ENCODE results near the gene GLTP. TPM values are rescaled to one million over a fixed set of nuclear protein-coding genes. Genes with fewer than 3 reads are reported as not detected.

GLTP gene
- total RNA-seq, 1 donor from 2014 or later: 27.1 TPM

- Mint-ChIP-seq H3K27me3 (ENCODE audit: low read depth, unreplicated experiment) (no peaks in the 10 kb centered on the region), H3K4me1 (ENCODE audit: low read depth, unreplicated experiment) (peaks cover 9% of the 10 kb centered on the region), H3K36me3 (ENCODE audit: low read depth, unreplicated experiment) (peaks cover 13% of the 10 kb centered on the region), H3K4me3 (ENCODE audit: unreplicated experiment) (no peak overlapping the region), H3K9me3 (ENCODE audit: unreplicated experiment) (peaks cover 2% of the 10 kb centered on the region), H3K27ac (ENCODE audit: unreplicated experiment) (no peak overlapping the region)
- Histone ChIP-seq H3K9ac (ENCODE audit: low read length) (no peak overlapping the region), H3K4me3 (ENCODE audit: insufficient read depth, low read depth, low read length) (no peak overlapping the region), H3K36me3 (ENCODE audit: insufficient read depth, low read length) (peaks cover 38% of the 10 kb centered on the region), H2AFZ (ENCODE audit: low read depth, low read length) (no peak overlapping the region), H3K27me3 (ENCODE audit: insufficient read depth, low read length) (no peaks in the 10 kb centered on the region), H3K4me2 (ENCODE audit: low read length) (no peak overlapping the region), H3K9me3 (ENCODE audit: insufficient read depth, low read depth, low read length) (no peaks in the 10 kb centered on the region), H3K4me1 (ENCODE audit: insufficient read depth, low read length) (no peaks in the 10 kb centered on the region), H3K27ac (ENCODE audit: low read depth, low read length) (no peak overlapping the region), H4K20me1 (ENCODE audit: insufficient read depth, low read length) (no peaks in the 10 kb centered on the region), H3K79me2 (ENCODE audit: insufficient read depth, low read length) (no peaks in the 10 kb centered on the region)
- FAIRE-seq (no peak), DNase-seq (ENCODE audit: low read depth) (no peak)
- TF ChIP-seq EZH2 (IDR thresholded peaks at IDR 0.05; ENCODE audit: insufficient read depth, low read length): no peak
- TF ChIP-seq, protein P1, sequence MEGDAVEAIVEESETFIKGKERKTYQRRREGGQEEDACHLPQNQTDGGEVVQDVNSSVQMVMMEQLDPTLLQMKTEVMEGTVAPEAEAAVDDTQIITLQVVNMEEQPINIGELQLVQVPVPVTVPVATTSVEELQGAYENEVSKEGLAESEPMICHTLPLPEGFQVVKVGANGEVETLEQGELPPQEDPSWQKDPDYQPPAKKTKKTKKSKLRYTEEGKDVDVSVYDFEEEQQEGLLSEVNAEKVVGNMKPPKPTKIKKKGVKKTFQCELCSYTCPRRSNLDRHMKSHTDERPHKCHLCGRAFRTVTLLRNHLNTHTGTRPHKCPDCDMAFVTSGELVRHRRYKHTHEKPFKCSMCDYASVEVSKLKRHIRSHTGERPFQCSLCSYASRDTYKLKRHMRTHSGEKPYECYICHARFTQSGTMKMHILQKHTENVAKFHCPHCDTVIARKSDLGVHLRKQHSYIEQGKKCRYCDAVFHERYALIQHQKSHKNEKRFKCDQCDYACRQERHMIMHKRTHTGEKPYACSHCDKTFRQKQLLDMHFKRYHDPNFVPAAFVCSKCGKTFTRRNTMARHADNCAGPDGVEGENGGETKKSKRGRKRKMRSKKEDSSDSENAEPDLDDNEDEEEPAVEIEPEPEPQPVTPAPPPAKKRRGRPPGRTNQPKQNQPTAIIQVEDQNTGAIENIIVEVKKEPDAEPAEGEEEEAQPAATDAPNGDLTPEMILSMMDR (IDR thresholded peaks at IDR 0.05; ENCODE audit: insufficient read depth, low read depth, low read length): no peak
Observed at GRCh38 chr12:109916045-109916444, 35.7 kb upstream of the GLTP start.

DNA sequence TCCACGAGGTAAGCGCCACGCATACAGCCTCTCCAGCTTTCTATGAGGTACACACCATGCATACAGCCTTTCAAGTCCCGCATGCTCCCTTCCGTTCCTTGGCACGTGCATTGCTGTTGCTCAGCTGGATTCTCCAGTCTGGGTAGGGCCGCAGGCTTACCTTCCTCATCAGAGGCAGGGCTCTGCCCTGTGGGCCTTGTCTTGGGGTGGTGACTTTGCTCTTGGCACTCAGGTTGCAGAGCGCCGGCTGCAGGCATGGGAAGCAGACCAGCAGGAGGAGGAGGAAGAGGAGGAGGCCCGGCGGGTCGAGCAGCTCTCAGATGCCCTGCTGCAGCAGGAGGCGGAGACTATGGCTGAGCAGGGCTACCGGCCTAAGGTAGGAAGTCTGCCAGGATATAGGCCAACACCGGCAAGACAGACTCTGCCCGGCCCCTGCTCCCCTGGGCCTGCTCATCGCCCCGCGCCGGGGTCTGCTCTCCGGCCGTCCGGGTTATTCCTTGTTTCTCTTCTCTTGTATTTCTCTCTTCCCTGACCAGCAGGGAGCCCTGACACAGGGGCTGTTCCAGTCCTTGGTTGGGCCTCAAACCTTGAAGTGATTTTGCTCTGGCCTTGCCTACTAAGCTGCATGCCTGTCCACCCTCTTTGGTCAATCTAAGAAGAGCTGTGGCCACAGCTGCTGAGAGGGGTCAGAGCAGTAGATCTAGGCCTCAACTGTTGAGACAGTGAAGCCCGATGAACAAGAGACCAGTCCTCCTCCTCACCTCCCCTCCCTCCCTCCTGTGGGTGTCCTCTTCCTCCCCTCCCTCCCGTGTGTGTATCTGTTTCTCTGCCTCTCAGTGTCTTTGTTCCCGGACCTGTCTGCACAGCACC lies 35.1 kb upstream of the GLTP start:
- no peak overlapping the region for H3K4me3 ChIP-seq (ENCODE audit: insufficient read depth, low read depth, low read length)
- Mint-ChIP-seq H3K4me1 (ENCODE audit: low read depth, unreplicated experiment) (peaks cover 9% of the 10 kb centered on the region), H3K27me3 (ENCODE audit: low read depth, unreplicated experiment) (no peaks in the 10 kb centered on the region), H3K27ac (ENCODE audit: unreplicated experiment) (no peak overlapping the region), H3K4me3 (ENCODE audit: unreplicated experiment) (no peak overlapping the region), H3K9me3 (ENCODE audit: unreplicated experiment) (peaks cover 2% of the 10 kb centered on the region), H3K36me3 (ENCODE audit: low read depth, unreplicated experiment) (peaks cover 15% of the 10 kb centered on the region)
- no peaks in the 10 kb centered on the region for H3K79me2 ChIP-seq (ENCODE audit: insufficient read depth, low read length)
- no peaks in the 10 kb centered on the region for H3K4me1 ChIP-seq (ENCODE audit: insufficient read depth, low read length)
- no peak overlapping the region for H2AFZ ChIP-seq (ENCODE audit: low read depth, low read length)
- H3K27me3 ChIP-seq (ENCODE audit: insufficient read depth, low read length): no peaks in the 10 kb centered on the region
- no peak overlapping the region for H3K9ac ChIP-seq (ENCODE audit: low read length)
- H3K36me3 ChIP-seq (ENCODE audit: insufficient read depth, low read length): peaks cover 41% of the 10 kb centered on the region
- FAIRE-seq (no peak), DNase-seq (ENCODE audit: low read depth) (no peak)
- no peaks in the 10 kb centered on the region for H4K20me1 ChIP-seq (ENCODE audit: insufficient read depth, low read length)
- H3K9me3 ChIP-seq (ENCODE audit: insufficient read depth, low read depth, low read length): no peaks in the 10 kb centered on the region
- no peak overlapping the region for H3K4me2 ChIP-seq (ENCODE audit: low read length)
- TF ChIP-seq, protein P1 (IDR thresholded peaks at IDR 0.05; ENCODE audit: insufficient read depth, low read depth, low read length): no peak
- no peak for TF ChIP-seq EZH2 (IDR thresholded peaks at IDR 0.05; ENCODE audit: insufficient read depth, low read length)
- no peak overlapping the region for H3K27ac ChIP-seq (ENCODE audit: low read depth, low read length)

GRCh38 chr12:109914461-109914860 lies 34.1 kb upstream of the GLTP start:
- Mint-ChIP-seq H3K27me3 (ENCODE audit: low read depth, unreplicated experiment) (no peaks in the 10 kb centered on the region), H3K36me3 (ENCODE audit: low read depth, unreplicated experiment) (peaks cover 11% of the 10 kb centered on the region), H3K27ac (ENCODE audit: unreplicated experiment) (no peak overlapping the region), H3K9me3 (ENCODE audit: unreplicated experiment) (peaks cover 1% of the 10 kb centered on the region), H3K4me1 (ENCODE audit: low read depth, unreplicated experiment) (peaks cover 6% of the 10 kb centered on the region), H3K4me3 (ENCODE audit: unreplicated experiment) (no peak overlapping the region)
- Histone ChIP-seq H3K9me3 (ENCODE audit: insufficient read depth, low read depth, low read length) (no peaks in the 10 kb centered on the region), H3K27me3 (ENCODE audit: insufficient read depth, low read length) (no peaks in the 10 kb centered on the region), H3K79me2 (ENCODE audit: insufficient read depth, low read length) (no peaks in the 10 kb centered on the region), H3K4me3 (ENCODE audit: insufficient read depth, low read depth, low read length) (no peak overlapping the region), H3K4me2 (ENCODE audit: low read length) (no peak overlapping the region), H3K9ac (ENCODE audit: low read length) (no peak overlapping the region), H3K4me1 (ENCODE audit: insufficient read depth, low read length) (no peaks in the 10 kb centered on the region), H3K27ac (ENCODE audit: low read depth, low read length) (no peak overlapping the region), H4K20me1 (ENCODE audit: insufficient read depth, low read length) (no peaks in the 10 kb centered on the region), H3K36me3 (ENCODE audit: insufficient read depth, low read length) (peaks cover 42% of the 10 kb centered on the region), H2AFZ (ENCODE audit: low read depth, low read length) (no peak overlapping the region)
- FAIRE-seq: no peak
- no peak for TF ChIP-seq EZH2 (IDR thresholded peaks at IDR 0.05; ENCODE audit: insufficient read depth, low read length)
- TF ChIP-seq, protein P1 (IDR thresholded peaks at IDR 0.05; ENCODE audit: insufficient read depth, low read depth, low read length): no peak
- no peak for DNase-seq (ENCODE audit: low read depth)
